Raji (cell line): ENCODE measurements around the gene PRR22.
A peak's percentile ranks its signal among the peaks of the same experiment; 100 is the strongest.

Experiments used
- POLR2A ChIP-seq: IDR thresholded peaks from 2 replicates; pipeline ENCODE4 v1.6.1; 2011; ENCODE audit warnings: low read depth, low read length, control low read depth; ENCODE audit not compliant: insufficient read depth

PRR22 gene

DNA sequence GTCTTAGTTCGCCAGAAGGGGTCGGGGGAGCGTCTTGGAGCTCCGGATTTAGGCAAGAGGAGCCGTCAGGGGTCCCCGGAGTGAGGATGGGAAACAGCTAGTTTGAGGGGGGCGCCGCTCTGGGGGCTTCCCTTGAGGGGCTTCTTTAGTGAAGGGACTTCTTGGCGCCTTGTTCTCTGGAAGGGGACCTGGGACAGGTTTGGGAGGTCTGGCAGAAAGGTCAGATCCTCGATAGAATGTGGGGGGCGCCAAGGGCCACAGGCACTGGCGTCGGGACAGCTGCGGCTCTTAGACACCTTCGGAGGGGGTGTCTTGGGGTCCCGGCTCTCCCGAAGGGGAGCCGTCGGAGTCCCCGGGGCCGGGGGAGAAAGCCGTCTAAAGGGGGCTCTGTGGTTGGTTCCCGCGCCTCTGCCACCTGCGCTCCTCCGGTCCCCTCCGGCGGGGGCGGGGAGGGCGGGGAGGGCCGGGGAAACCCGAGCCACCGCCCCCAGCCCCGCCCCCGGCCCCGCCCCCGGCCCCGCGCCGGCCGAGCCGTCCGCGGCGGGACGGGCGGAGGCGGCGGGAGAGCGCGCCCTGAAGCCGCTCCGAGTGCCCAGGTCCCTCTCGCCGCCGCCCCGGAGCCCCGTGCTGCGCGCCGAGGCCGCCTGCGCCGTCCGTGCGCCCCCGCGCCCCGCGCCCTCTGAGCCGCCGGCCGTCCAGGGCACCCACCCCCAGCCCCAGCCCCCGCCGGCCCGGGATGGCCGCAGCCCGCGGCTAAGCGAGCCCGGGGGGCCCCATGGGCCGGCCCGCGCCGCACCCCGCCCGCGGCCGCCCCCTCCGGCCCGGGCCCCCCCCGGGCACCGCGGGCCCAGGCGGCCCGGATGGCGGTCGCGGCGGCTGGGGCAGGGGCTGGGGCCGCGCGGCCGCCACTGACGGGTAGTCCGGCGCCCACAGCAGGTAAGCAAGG lies 20.2 kb upstream of the PRR22 start, which contains the start of gene NRTN:
Gene NRTN (plus strand): TSS at position 552 of the 946 bp plus-strand sequence. CDS start 19,099 bp downstream, outside the sequence.
- TF ChIP-seq POLR2A: no peak

GRCh38 chr19:5803752-5804515 lies 19.4 kb upstream of the PRR22 start:
- 0 out of 2 replicates have a peak, but pooled peaks have one; percentile 23 for TF ChIP-seq POLR2A

DNA sequence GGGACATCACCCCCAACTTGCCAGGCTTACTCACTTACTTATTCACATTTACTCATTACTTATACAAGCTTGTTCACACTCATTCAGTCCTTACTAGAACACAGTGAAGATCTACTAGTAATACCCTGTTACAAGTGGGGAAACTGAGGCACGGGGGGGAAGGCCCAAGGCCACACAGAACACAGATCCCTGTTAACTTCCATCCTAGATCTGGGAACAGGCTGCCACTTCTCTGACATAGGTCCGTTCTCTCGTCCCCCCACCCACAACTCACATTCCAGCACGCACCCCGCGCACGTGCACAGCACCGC lies 18.9 kb upstream of the PRR22 start:
- no peak for TF ChIP-seq POLR2A

DNA sequence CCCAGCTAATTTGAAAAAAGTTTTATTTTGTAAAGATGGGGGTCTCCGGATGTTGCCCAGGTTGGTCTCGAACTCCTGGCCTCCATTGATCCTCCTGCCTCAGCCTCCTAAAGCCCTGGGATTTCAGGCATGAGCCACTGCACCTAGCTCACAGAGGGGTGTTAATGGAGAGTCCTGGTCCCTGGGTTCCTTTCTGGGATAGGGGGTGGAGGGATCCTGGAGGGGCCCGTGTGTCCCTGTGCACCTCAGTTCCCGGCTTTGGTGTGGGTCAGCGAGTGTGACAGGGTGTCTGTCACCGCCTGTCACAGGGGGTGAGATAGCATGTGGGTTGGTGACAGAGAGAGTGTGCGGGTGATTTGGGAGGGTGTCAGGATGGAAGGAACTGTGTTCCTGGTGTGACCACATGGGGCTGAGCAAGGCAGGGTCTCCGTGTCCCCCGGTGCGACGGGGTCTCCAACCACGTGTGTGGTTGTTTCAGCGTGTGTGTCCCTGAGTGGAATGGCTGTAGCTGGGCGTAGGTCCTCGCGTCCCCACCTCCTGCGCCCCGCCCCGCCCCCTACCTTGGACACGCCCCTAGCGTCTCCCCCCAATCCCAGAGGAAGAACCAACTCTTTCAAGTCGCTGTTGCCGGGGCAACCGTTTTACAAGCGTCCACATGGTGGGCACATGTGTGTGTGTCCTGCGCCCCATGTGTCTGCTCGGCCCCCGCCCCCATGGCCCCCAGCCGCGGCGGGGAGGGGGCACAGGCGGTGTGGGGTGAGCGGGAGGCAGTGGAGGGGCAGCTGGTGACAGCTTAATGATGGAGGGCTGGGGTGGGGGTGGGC lies 17.5 kb upstream of the PRR22 start:
- TF ChIP-seq POLR2A: no peak

DNA sequence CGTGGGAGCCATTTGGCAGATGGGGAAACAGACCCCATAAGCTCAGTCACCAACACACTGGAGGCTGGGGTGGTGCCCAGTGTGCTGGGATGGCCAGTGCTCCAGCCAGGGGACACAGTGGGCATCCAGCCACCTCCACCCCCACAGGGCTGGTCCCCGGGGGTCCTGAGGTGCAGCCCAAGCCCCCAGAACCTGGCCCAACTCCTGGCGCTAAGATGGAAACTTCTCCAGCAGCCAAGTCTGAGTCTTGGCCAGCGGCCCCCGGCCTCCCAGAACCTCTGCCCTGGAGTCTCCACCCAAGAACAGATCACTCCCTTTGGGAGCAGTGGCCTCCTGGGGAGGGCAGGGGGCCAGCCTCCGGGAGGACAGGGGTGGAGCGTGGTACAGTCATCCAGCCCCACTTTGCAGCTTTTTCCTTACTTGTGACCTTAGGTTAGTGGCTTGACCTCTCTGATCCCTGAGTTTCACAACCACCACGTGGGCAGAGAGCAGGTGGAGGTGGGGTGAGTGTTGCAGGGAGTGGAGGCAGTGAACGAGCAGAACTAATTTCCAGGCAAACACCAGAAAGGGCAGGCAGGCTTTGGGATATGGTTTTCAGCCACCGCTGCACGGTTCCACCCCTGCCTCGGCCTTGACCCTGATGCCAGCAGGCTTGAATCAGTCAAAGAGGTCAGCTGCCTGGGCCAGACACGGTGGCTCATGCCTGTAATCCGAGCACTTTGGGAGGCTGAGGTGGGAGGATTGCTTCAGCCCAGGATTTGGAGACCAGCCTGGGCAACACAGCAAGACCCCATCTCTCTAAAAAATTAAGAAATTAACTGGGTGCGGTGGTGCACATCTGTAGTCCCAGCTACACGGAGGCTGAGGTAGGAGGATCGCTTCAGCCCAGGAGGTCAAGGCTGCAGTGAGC lies 16.1 kb upstream of the PRR22 start:
- no peak for TF ChIP-seq POLR2A

GRCh38 chr19:5799247-5800241 lies 15.0 kb upstream of the PRR22 start:
- no peak for TF ChIP-seq POLR2A

- no peak for TF ChIP-seq POLR2A
These were observed 13.7 kb upstream of the PRR22 start for GRCh38 chr19:5798244-5798643.

- TF ChIP-seq POLR2A: no peak
These were observed 10.9 kb upstream of the PRR22 start for GRCh38 chr19:5795382-5795919.

GRCh38 chr19:5793188-5793587 lies 8.6 kb upstream of the PRR22 start:
- no peak for TF ChIP-seq POLR2A

DNA sequence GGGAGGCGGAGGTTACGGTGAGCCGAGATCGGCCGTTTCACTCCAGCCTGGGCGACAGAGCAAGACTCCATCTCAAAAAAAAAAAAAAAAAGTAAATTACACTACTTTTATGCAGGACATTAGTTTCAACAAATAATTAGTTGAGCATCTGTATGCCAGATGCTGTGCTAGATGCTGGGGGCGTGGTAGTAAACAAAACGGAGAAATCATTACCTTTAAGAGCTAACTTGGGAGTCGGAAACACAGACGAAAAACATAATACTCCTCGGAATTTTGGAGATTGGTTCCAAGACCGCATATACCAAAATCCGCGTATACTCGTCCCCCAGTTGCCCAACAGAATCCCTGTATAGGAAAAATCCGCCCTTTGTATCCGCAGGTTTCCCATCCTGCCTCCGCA lies 7.7 kb upstream of the PRR22 start:
- TF ChIP-seq POLR2A: no peak

- TF ChIP-seq POLR2A: peak; percentile 55
These were observed 6.3 kb upstream of the PRR22 start, which contains the start of gene DUS3L for GRCh38 chr19:5790559-5791520. Gene DUS3L, minus strand, starts transcription at chr19:5791163. Its CDS starts 22 bp downstream, at chr19:5791141.

DNA sequence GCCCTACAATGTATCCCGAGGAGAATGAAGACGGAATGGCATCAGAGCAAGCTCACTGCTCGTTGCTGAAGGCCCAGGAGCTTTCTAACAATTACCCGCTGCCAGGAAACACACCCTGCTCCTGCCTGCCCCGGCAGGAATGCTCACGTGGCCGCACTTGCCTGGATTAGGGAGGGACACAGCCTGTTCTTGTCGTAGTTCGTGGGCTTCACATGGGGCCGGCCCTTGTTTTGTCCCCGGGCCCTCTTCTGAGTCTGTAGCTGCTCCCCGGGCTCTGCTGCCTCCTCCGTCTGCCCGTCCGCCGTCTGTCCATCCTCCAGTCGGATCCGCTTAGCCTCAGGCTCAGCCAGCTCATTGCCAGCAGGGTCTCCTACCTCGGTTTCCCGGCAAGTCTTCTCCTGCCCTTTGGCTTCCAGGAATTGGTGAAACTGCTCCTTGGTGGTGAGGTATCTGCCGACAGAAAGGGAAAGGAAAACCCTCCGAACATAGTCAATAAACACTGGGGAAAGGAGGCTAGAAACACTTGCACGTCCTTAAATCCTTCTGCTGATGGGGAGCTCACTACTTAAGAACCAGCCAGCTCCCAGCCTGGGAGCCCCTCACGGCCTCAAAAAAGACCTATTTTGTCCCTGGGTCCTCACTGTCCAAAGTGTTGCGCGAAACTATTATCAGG lies 5.5 kb upstream of the PRR22 start:
- no peak for TF ChIP-seq POLR2A
